Activated gamma-delta T cell treated with anti-CD3 and anti-CD28 coated beads, Interleukin-2, amount 50 U/mL, for 16 hours (primary cell): Measurements from ENCODE around the gene GYPE.
"Not testable (repeated sequence)": the region's sequence is repeated elsewhere in the genome, so short reads cannot be mapped to it uniquely, and the experiment has no call there.

Experiments
- DNase-seq: peaks from one replicate; pipeline ENCODE4 v3.0.0-alpha.2; 2020; ENCODE audit warnings: low read depth

Gene GYPE

GRCh38 chr4:143905440-143905839, at the start of gene GYPE:
GYPE (minus strand) TSS chr4:143905559; CDS start chr4:143905507, 52 bp downstream.
- DNase-seq = not testable (repeated sequence)

- not testable (repeated sequence) for DNase-seq
These were observed 46.2 kb upstream of the GYPE start for GRCh38 chr4:143951458-143951972.

- not testable (repeated sequence) for DNase-seq
These were observed 45.6 kb upstream of the GYPE start for GRCh38 chr4:143950967-143951366.

- not testable (repeated sequence) for DNase-seq
These were observed 44.8 kb upstream of the GYPE start for GRCh38 chr4:143950185-143950584.

DNA sequence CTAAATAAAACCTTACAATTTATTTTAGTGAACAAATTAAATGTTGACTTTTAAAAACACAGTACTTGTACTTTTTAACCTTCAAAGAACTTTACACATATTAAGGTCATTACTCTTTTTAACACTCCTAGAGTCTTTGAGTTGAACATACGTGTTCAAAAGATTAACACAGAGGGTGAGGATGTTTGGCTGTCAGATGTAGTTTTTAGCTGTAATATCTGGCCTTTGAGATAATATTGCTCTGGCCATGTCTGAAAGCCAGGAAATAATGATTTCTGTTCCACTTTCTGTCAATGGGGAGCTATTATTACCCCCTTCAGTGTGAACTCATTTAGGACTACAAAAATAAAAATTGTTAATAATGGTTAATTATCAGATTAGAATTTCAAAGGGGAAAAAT, 42.1 kb upstream of the GYPE start:
- not testable (repeated sequence) for DNase-seq

DNA sequence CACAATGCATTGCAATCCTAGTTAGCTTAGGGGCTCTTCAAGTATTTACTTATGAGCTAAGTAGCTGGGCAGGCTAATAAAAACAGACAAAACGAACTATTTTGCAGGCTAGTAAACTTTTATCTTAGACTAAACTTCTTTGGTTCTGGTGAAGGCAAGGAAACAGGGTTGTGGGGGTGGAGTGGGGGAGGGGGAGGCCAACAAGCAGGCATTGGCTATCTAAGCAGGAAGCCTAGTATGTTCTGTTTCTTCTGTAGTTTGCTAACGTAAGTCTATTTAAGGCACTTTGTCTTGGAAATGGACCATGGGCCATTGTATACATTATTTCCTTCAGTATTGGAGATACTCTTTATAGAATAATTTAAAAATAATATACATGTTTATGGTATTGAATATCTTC, 35.3 kb upstream of the GYPE start:
- not testable (repeated sequence) for DNase-seq

DNA sequence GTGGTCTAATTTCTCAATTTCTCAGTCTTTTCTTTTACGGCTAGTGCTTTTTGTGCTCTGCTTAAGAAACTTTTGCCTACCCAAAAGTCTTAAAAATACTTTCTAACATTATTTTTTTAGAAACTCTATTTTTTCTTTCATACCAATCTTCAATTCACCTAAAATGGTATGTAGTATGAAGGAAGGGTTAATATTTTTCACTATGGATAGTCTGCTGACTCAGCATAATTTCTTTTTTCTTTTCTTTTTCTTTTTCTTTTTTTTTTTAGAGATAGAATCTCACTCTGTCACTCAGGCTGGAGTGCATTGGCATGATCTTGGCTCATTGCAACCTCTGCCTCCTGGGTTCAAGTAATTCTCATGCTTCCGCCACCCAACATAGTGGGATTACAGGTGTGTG, 34.2 kb upstream of the GYPE start:
- no peak for DNase-seq

GRCh38 chr4:143938890-143939289, 33.5 kb upstream of the GYPE start:
- not testable (repeated sequence) for DNase-seq

GRCh38 chr4:143921181-143921580, 15.8 kb upstream of the GYPE start:
- DNase-seq = no peak

- DNase-seq = not testable (repeated sequence)
These were observed 11.1 kb upstream of the GYPE start for GRCh38 chr4:143916485-143916884.

DNA sequence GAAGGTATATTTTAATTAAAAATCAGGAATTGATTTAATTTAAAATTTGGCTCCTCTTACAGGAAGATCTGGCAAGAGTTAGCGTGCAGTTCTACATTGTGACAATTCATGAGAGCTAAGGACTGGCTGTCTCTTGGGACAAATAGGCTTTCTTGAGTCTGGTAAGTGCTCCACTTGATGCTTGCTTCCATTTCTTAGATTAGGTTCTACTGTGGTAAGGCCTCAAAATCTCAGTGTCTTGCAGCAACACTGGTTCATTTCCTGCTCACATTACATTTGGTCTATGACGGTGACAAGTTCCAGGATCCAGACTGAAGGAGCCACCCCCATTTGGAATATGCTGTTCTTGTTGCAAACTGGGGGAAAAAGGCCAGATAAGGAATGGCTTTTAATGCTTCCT, 7.1 kb upstream of the GYPE start:
- DNase-seq = not testable (repeated sequence)

- not testable (repeated sequence) for DNase-seq
These were observed 6.4 kb upstream of the GYPE start for GRCh38 chr4:143911528-143912417.

GRCh38 chr4:143910906-143911305, 5.5 kb upstream of the GYPE start:
- DNase-seq = not testable (repeated sequence)

GRCh38 chr4:143907811-143908210, 2.5 kb upstream of the GYPE start:
- not testable (repeated sequence) for DNase-seq

DNA sequence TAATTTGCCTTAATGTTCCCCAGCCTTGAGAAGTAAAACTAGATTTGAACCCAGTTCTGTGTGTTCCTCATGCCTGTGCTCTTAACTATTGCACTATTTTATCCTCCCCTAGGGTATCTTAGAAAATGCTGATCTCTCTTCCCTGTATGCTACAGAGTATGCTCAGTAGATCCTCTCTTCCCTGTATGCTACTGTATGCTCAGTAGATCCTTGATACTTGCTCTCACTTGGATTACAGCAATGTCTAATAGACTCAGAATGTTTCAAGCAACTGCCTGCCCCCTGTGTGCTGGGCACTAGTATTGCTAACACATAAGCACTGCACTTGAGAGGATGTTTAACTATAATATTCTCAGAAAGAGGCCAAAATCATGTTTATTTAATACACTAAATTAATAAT, 928 bp downstream of the GYPE start:
- DNase-seq = not testable (repeated sequence)

- not testable (repeated sequence) for DNase-seq
These were observed 15.0 kb downstream of the GYPE start for GRCh38 chr4:143890323-143890722.

GRCh38 chr4:143888189-143888588, 17.2 kb downstream of the GYPE start:
- DNase-seq = not testable (repeated sequence)

DNA sequence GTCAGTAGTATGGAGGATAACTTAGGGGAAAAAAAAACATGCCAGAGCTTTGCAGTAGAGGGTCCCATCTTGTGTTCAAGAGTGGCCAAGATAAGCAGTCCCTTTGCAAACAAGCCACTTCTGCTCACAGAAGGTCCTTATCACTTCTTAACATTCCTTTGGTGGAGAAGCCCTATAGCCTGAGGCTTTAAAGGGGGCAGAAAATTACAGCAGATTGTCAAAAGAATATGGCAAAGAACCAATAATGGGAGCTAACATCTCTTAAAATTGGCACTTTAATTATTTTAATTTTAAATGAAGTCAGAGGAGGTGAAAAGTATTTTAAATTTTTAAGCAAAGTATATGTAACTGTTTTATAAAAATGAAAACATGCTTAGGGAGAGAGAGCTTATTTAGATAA, 20.4 kb downstream of the GYPE start:
- DNase-seq = not testable (repeated sequence)

GRCh38 chr4:143883529-143883928, 21.8 kb downstream of the GYPE start:
- DNase-seq = no peak

DNA sequence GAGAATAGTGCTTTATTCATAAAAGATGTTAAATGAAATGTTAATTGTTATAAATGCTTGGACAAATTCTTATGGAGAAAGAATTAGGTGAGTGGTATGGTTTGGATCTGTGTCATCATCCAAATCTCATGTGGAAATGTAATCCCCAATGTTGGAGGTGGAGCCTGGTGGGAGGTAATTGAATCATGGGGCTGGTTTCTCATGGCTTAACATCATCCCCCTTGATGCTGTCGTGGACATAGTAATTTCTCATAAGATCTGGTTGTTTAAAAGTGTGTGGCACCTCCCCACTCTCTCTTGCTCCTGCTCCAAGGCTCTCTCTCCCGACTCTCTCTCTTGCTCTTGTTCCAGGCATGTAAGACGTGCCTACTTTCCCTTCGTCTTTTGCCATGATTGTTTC, 22.5 kb downstream of the GYPE start:
- DNase-seq = no peak

DNA sequence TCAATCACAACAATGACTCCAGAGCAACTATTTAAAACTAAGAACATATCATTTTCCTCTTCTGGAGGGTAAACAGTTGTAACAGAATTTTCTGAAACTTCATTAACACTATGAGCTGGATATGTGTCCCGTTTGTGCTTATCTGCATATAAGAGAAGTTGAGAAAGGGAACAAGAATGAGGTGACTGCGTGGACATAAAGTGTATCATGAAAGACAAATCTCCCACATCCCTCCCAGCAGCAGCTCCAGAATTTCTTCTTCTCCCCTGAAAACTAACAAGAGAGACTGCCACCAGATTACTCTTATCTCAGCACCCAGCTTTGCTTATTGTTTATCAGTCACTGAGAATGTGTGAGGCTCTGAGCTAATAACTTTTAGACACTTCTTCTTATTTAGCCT, 25.8 kb downstream of the GYPE start:
- not testable (repeated sequence) for DNase-seq

DNA sequence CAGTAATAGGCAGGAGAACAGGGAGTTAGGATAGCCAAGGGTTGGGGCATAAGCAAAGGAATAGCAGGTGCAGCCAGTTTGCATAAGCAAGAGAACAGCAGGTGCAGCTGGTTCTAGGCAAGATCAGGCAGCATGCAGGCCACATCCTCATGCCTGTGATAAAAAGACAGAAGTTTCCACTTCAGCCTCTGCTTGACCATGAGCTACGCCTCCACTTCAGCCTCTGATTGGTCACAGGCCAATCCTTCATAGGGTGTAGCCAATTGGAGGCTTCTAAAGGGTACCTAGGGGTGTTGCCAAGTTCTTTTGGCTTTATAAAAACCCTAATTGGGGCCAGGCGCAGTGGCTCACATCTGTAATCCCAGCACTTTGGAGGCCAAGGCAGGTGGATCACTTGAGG, 30.0 kb downstream of the GYPE start:
- DNase-seq = not testable (repeated sequence)

DNA sequence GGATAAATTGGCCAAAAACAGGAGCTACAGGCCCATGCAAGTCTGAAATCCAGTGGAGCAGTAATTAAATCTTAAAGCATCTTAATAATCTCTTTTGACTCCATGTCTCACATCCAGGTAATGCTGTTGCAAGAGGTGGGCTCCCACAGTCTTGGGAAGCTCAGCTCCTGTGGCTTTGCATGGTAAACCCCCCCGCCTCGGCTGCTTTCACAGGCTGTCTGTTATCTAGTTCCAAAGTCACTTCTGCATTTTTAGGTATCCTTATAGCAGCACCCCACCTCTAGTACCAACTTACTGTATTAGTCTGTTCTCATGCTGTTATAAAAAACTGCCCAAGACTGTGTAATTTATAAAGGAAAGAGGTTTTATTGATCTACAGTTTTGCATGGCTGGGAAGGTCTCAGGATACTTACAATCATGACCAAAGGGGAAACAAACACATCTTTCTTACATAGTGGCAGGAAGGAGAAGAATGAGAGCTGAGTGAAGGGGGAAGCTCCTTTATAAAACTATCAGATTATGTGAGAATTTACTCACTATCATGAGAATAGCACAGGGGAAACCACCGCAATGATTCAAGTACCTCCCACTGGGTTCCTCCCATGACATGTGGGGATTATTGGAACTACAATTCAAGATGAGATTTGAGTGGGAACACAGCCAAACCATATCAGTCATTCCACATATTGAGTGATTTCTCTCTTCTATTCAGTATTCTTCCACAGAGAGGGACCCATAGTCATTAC, 34.7 kb downstream of the GYPE start:
- not testable (repeated sequence) for DNase-seq
